ENCODE results near the gene MEMO1.
"Not testable (repeated sequence)": the region's sequence is repeated elsewhere in the genome, so short reads cannot be mapped to it uniquely, and the experiment has no call there.

MEMO1 gene

DNA sequence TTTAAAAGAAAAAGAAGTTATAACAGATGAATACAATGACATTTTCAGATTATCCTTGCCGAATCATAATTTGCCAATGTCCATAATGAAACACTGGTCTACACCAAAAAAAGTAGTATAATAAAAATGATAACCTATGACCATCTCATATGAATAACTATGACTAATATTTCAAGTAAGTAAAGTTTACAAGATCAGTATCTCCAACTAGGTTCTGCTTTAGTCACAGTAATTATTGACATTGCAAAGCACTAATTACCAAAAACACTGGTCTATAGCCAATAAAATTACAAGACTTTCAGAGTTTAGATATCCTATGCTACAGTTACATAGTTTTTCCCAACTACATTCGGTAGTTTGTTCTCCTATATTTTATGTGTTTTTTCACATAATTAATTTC, 136.7 kb downstream of the MEMO1 start:
- Histone ChIP-seq H3K36me3 (ENCODE audit: control insufficient read depth, low read length) (peaks cover 4% of the 10 kb centered on the region; the same call in 1 of the 2 replicates), H3F3A (ENCODE audit: control insufficient read depth, insufficient read depth) (no peaks in the 10 kb centered on the region), H3K9me2 (replicated peaks; ENCODE audit: control insufficient read depth, low read length) (no peaks in the 10 kb centered on the region), H3K4me2 (ENCODE audit: low read length) (no peak overlapping the region), H3K4me3 (ENCODE audit: low read length) (no peak overlapping the region), H3K4me1 (ENCODE audit: control insufficient read depth, low read length) (no peaks in the 10 kb centered on the region), H3K27ac (ENCODE audit: low read depth, low read length) (no peak overlapping the region), H3K79me2 (ENCODE audit: control insufficient read depth, low read length) (no peaks in the 10 kb centered on the region), H3K9me3 (ENCODE audit: control insufficient read depth, insufficient read depth, low read length) (no peaks in the 10 kb centered on the region), H4K20me1 (ENCODE audit: control insufficient read depth, insufficient read depth, low read depth, low read length) (no peaks in the 10 kb centered on the region), H3K27me3 (ENCODE audit: control insufficient read depth, low read length) (no peaks in the 10 kb centered on the region)
- TF ChIP-seq, protein P1, sequence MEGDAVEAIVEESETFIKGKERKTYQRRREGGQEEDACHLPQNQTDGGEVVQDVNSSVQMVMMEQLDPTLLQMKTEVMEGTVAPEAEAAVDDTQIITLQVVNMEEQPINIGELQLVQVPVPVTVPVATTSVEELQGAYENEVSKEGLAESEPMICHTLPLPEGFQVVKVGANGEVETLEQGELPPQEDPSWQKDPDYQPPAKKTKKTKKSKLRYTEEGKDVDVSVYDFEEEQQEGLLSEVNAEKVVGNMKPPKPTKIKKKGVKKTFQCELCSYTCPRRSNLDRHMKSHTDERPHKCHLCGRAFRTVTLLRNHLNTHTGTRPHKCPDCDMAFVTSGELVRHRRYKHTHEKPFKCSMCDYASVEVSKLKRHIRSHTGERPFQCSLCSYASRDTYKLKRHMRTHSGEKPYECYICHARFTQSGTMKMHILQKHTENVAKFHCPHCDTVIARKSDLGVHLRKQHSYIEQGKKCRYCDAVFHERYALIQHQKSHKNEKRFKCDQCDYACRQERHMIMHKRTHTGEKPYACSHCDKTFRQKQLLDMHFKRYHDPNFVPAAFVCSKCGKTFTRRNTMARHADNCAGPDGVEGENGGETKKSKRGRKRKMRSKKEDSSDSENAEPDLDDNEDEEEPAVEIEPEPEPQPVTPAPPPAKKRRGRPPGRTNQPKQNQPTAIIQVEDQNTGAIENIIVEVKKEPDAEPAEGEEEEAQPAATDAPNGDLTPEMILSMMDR (IDR thresholded peaks at IDR 0.05; ENCODE audit: low read depth, low read length, poor library complexity, severe bottlenecking), result no peak
- no peak for TF ChIP-seq EZH2phosphoT487 (IDR thresholded peaks at IDR 0.05; ENCODE audit: borderline replicate concordance, low read length)

DNA sequence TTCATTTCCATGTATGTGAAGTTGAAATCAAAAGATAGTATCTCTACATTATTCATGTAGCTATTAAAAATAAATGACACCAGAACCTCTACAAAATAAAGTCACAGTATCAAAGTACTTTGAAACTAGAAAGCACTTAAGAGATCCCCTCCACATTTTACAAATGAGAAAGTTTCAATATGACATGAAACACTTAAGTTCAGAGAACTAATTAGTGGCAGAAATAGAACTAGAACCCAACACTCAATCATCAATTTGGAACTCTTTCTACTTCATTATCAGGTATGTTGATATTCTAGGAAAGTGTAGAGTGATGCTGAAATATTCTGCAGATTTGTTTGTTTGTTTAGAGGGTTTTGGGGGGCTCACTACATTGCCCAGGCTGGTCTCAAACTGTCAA, 145.6 kb downstream of the MEMO1 start:
- H3K27me3 ChIP-seq (ENCODE audit: control insufficient read depth, low read length), result no peaks in the 10 kb centered on the region
- no peaks in the 10 kb centered on the region for H3F3A ChIP-seq (ENCODE audit: control insufficient read depth, insufficient read depth)
- H3K4me2 ChIP-seq (ENCODE audit: low read length), result no peak overlapping the region
- no peaks in the 10 kb centered on the region for H3K4me1 ChIP-seq (ENCODE audit: control insufficient read depth, low read length)
- no peaks in the 10 kb centered on the region for H4K20me1 ChIP-seq (ENCODE audit: control insufficient read depth, insufficient read depth, low read depth, low read length)
- no peaks in the 10 kb centered on the region for H3K9me2 ChIP-seq (replicated peaks; ENCODE audit: control insufficient read depth, low read length)
- peaks cover 4% of the 10 kb centered on the region; the same call in 1 of the 2 replicates for H3K36me3 ChIP-seq (ENCODE audit: control insufficient read depth, low read length)
- H3K4me3 ChIP-seq (ENCODE audit: low read length), result no peak overlapping the region
- no peaks in the 10 kb centered on the region for H3K9me3 ChIP-seq (ENCODE audit: control insufficient read depth, insufficient read depth, low read length)
- no peaks in the 10 kb centered on the region for H3K79me2 ChIP-seq (ENCODE audit: control insufficient read depth, low read length)
- no peak overlapping the region for H3K27ac ChIP-seq (ENCODE audit: low read depth, low read length)
- TF ChIP-seq, protein P1 (IDR thresholded peaks at IDR 0.05; ENCODE audit: low read depth, low read length, poor library complexity, severe bottlenecking), result no peak
- no peak for TF ChIP-seq EZH2phosphoT487 (IDR thresholded peaks at IDR 0.05; ENCODE audit: borderline replicate concordance, low read length)

DNA sequence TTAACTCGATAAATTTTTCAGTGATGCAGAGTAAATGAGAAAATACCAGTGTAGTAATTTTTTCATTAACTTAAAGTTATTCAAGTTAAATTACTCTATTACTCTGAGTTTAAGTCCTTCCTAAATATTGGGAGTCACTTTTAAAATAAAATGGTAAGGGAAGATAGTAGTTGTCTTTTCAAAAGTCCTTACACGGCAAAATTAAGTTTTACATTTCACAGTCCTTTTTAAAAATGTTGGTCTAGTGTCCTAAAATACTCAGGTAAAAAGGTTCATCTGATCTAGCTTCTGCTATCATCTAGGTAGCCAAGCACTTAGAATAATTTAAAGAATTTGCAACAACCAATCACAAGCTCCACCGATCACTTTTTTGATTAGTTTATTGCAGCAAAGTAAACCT, 146.9 kb downstream of the MEMO1 start:
- Histone ChIP-seq H3F3A (ENCODE audit: control insufficient read depth, insufficient read depth) (no peaks in the 10 kb centered on the region), H3K9me2 (replicated peaks; ENCODE audit: control insufficient read depth, low read length) (no peaks in the 10 kb centered on the region), H3K4me2 (ENCODE audit: low read length) (no peak overlapping the region), H3K27ac (ENCODE audit: low read depth, low read length) (no peak overlapping the region), H3K4me3 (ENCODE audit: low read length) (no peak overlapping the region), H4K20me1 (ENCODE audit: control insufficient read depth, insufficient read depth, low read depth, low read length) (no peaks in the 10 kb centered on the region), H3K79me2 (ENCODE audit: control insufficient read depth, low read length) (no peaks in the 10 kb centered on the region), H3K9me3 (ENCODE audit: control insufficient read depth, insufficient read depth, low read length) (no peaks in the 10 kb centered on the region), H3K27me3 (ENCODE audit: control insufficient read depth, low read length) (no peaks in the 10 kb centered on the region), H3K36me3 (ENCODE audit: control insufficient read depth, low read length) (peaks cover 4% of the 10 kb centered on the region; the same call in 1 of the 2 replicates), H3K4me1 (ENCODE audit: control insufficient read depth, low read length) (no peaks in the 10 kb centered on the region)
- TF ChIP-seq, protein P1 (IDR thresholded peaks at IDR 0.05; ENCODE audit: low read depth, low read length, poor library complexity, severe bottlenecking), result no peak
- TF ChIP-seq EZH2phosphoT487 (IDR thresholded peaks at IDR 0.05; ENCODE audit: borderline replicate concordance, low read length), result no peak

DNA sequence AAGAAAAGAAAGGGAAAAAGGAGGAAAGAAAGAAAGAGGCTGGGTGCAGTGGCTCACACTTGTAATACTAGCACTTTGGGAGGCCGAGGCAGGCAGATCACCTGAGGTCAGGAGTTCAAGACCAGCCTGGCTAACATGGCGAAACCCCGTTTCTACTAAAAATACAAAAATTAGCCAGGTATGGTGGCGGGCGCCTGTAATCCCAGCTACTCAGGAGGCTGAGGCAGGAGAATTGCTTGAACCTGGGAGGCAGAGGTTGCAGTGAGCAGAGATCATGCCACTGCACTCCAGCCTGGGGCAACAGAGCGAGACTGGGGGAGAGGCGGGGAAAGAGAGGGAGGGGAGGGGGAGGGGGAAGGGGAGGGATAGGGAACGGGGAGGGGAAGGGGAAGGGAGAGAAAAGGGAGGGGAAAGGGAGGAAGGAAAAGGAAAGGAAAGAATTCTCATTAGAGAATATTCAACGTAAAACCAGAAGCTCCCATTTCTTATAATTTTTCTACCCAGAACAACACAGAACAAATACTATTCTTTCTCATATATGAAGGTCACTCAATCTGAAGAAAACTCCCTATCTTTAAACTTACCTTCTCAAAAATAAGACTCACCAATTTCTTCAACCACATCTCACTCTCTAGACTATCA, 147.7 kb downstream of the MEMO1 start:
- not testable (repeated sequence) for H3K4me1 ChIP-seq (ENCODE audit: control insufficient read depth, low read length); H4K20me1 ChIP-seq (ENCODE audit: control insufficient read depth, insufficient read depth, low read depth, low read length); H3K79me2 ChIP-seq (ENCODE audit: control insufficient read depth, low read length); H3K27ac ChIP-seq (ENCODE audit: low read depth, low read length); H3K9me2 ChIP-seq (replicated peaks; ENCODE audit: control insufficient read depth, low read length); H3K36me3 ChIP-seq (ENCODE audit: control insufficient read depth, low read length); H3K4me2 ChIP-seq (ENCODE audit: low read length); H3K27me3 ChIP-seq (ENCODE audit: control insufficient read depth, low read length); H3K4me3 ChIP-seq (ENCODE audit: low read length); H3K9me3 ChIP-seq (ENCODE audit: control insufficient read depth, insufficient read depth, low read length); H3F3A ChIP-seq (ENCODE audit: control insufficient read depth, insufficient read depth)
